Activated naive CD8-positive, alpha-beta T cell (primary cell): ENCODE data around the gene SLC11A1.

Experiments used
- H3K27ac Mint-ChIP-seq: one replicate; pipeline ENCODE4 v1.8.0; 2021; ENCODE audit warnings: mixed read lengths
- H3K27me3 Mint-ChIP-seq: one replicate; pipeline ENCODE4 v1.8.0; 2021; ENCODE audit warnings: mixed read lengths
- H3K36me3 Mint-ChIP-seq: one replicate; pipeline ENCODE4 v1.8.0; 2021; ENCODE audit warnings: mixed read lengths
- H3K4me1 Mint-ChIP-seq: one replicate; pipeline ENCODE4 v1.8.0; 2021; ENCODE audit warnings: low read depth, mixed read lengths
- H3K4me3 Mint-ChIP-seq: one replicate; pipeline ENCODE4 v1.8.0; 2021; ENCODE audit warnings: mild to moderate bottlenecking, mixed read lengths
- H3K9me3 Mint-ChIP-seq: one replicate; pipeline ENCODE4 v1.8.0; 2021; ENCODE audit warnings: low read depth, mixed read lengths

SLC11A1 gene

DNA sequence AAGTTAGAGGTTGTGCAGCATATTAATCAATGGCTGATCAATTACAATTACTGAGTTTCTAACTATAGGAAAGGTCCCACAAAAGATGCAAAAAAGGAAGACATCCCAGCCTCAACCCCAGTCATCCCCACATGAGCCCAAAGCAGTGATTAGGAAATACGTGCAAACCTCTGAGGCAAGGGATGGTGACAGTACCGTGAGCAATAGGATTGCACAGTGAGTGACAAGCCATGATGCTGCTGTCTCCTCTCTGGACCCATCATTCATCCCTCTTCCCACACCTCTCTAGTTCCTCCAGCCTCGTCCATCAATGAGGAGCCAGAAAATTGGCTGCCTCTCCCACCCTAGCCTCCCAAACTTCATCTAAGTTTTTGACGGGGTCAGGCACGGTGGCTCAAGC lies 4.0 kb upstream of the SLC11A1 start:
- Mint-ChIP-seq H3K27me3 (no peaks in the 10 kb centered on the region), H3K9me3 (no peaks in the 10 kb centered on the region), H3K4me3 (no peak overlapping the region), H3K27ac (no peak overlapping the region), H3K36me3 (no peaks in the 10 kb centered on the region), H3K4me1 (peaks cover 6% of the 10 kb centered on the region)

DNA sequence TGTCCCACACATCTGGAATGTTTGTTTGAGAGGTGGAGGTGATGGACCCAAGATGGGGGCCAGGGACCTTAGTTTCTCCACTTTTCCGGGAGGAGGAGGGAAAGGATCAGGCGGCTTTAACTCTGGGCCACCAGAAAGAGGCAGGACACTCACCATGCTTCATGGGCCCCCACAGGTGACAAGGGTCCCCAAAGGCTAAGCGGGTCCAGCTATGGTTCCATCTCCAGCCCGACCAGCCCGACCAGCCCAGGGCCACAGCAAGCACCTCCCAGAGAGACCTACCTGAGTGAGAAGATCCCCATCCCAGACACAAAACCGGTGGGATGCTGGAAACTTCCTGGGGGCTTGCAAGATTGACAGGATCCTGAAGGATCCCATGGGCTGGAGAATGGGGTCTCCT lies 712 bp downstream of the SLC11A1 start:
- no peaks in the 10 kb centered on the region for H3K9me3 Mint-ChIP-seq
- no peaks in the 10 kb centered on the region for H3K27me3 Mint-ChIP-seq
- H3K4me1 Mint-ChIP-seq, result peaks cover 7% of the 10 kb centered on the region
- no peak overlapping the region for H3K27ac Mint-ChIP-seq
- H3K36me3 Mint-ChIP-seq, result no peaks in the 10 kb centered on the region
- no peak overlapping the region for H3K4me3 Mint-ChIP-seq

DNA sequence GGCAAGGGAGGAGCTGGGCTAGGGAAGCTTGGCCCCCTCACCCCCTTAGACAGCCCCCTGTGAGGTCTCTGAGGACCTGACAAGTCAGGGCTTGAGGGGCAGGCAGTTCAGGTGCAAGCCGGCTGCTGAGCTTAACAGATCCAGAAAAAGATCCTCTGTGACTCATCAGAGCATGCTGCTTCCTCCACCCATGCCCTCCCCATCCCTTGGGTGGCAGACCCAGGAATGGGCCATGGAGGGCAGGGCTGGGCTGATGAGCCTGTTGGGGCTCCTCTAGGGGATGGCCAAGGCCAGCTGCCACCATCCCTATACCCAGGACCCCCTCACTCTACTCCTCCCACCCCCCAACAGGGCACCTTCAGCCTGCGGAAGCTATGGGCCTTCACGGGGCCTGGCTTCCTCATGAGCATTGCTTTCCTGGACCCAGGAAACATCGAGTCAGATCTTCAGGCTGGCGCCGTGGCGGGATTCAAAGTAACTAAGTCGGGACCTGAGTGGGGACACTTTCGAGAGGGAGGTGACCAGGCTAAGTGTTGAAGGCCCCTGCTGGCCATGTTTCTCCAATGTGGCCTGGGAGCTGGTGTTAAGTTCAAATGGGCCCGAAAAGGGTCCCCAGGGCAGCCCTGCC lies 1.9 kb downstream of the SLC11A1 start:
- H3K27me3 Mint-ChIP-seq, result no peaks in the 10 kb centered on the region
- H3K9me3 Mint-ChIP-seq, result no peaks in the 10 kb centered on the region
- H3K4me3 Mint-ChIP-seq, result no peak overlapping the region
- peaks cover 5% of the 10 kb centered on the region for H3K4me1 Mint-ChIP-seq
- H3K27ac Mint-ChIP-seq, result no peak overlapping the region
- no peaks in the 10 kb centered on the region for H3K36me3 Mint-ChIP-seq

DNA sequence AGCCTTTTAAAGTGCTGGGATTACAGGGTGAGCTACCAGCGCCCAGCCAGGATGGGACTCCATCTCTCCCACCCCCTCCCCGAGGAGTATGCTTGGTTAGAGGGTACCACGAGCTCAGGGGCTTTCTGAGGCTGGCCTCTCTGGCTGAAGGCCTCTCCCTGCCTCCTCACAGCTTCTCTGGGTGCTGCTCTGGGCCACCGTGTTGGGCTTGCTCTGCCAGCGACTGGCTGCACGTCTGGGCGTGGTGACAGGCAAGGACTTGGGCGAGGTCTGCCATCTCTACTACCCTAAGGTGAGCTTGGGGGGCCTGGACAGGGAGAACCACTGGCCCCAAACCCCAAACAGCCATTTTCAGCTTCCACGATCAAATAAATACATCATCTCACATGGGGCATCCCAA lies 2.9 kb downstream of the SLC11A1 start:
- Mint-ChIP-seq H3K27ac (no peak overlapping the region), H3K27me3 (no peaks in the 10 kb centered on the region), H3K9me3 (no peaks in the 10 kb centered on the region), H3K4me1 (peaks cover 5% of the 10 kb centered on the region), H3K4me3 (no peak overlapping the region), H3K36me3 (no peaks in the 10 kb centered on the region)

DNA sequence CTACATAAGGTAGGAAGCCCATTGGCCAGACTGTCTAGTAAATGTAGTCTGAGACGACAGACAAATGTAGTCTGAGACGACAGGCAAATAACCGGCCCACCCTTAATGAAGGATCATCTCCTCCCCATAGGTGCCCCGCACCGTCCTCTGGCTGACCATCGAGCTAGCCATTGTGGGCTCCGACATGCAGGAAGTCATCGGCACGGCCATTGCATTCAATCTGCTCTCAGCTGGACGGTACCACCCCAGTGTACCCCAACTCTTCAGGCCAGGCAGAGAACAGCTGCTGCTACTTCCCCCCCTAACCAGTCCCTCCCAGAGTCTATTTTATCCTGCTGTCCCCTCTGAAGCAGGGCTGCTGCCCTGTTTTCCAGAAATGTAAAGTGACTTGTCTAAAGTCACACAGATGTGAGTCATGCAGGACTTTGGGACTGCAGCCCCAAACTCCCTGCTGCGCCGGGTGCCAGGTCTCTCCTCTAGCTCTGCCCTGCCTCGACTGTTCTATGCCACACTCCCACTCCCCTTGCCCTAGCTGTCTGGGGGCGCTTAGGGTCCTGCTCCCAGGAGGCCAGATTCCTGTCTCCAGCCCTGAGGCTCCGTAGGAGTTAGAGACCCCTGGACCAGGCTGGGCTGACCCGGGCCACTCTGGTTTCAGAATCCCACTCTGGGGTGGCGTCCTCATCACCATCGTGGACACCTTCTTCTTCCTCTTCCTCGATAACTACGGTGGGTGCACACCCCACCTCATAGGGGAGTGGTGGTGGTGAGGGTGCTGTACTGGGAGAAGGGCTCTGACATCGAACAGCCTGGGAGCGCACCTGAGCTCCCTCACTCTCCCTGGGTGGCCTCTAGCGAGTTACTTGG lies 4.7 kb downstream of the SLC11A1 start:
- H3K4me3 Mint-ChIP-seq, result no peak overlapping the region
- peaks cover 5% of the 10 kb centered on the region for H3K4me1 Mint-ChIP-seq
- no peaks in the 10 kb centered on the region for H3K36me3 Mint-ChIP-seq
- no peak overlapping the region for H3K27ac Mint-ChIP-seq
- no peaks in the 10 kb centered on the region for H3K9me3 Mint-ChIP-seq
- no peaks in the 10 kb centered on the region for H3K27me3 Mint-ChIP-seq

DNA sequence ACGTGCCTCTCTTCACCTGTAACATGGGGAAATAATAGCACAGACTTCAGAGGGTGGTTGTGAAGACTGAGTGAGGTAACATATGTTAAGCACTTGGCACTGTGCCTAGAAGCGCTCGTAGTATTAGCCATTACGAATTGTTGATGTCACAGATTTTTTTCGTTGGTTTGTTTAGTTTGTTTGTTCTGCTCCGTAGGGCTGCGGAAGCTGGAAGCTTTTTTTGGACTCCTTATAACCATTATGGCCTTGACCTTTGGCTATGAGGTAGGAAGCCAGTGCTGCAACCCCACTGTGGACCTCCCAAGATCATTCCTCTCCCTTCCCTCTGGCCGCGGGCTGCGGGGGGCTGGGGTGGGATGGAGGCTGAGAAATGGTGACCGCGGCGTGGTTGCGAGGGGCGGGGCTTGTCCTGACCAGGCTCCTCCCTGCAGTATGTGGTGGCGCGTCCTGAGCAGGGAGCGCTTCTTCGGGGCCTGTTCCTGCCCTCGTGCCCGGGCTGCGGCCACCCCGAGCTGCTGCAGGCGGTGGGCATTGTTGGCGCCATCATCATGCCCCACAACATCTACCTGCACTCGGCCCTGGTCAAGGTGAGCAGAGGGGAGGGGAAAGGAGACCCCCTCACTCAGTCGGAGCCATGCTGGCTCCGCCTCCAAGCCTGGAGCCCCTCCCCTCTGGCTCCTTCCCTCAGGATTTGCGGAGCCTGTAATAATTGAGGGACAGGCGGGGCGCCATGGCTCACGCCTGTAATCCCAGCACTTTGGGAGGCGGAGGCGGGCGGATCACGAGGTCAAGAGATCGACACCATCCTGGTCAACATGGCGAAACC lies 5.5 kb downstream of the SLC11A1 start:
- Mint-ChIP-seq H3K4me1 (peaks cover 5% of the 10 kb centered on the region), H3K27me3 (no peaks in the 10 kb centered on the region), H3K36me3 (no peaks in the 10 kb centered on the region), H3K4me3 (peak overlapping the region; percentile 47), H3K27ac (no peak overlapping the region), H3K9me3 (no peaks in the 10 kb centered on the region)

DNA sequence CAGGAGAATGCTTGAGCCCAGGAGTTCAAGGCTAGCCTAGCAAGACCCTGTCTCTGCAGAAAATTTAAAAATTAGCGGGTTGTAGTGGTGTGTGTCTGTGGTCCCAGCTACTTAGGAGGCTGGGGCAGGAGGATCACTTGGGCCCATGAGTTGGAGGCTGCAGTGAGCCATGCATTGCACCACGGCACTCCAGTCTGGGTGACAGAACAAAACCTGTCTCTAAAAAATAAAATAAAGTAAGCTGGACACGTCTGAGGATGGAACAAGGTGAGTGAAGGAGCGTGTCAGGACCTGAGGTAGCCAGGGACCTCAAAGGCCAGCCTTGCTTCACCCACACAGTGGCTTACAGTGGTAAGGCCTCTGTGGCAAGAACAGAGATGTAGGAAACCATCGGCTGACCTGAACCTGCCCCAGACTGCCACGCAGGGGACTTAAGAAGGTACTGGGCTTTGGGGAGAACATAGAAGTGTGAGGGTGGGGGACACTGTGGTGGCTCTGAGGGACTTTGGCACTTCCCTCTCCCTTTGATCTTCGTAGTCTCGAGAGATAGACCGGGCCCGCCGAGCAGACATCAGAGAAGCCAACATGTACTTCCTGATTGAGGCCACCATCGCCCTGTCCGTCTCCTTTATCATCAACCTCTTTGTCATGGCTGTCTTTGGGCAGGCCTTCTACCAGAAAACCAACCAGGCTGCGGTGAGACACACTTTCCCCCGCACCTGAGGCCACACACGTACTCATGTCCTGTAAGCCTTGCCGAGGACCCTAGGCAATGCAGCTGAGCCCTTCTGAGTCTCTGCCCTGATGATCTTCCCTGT lies 7.5 kb downstream of the SLC11A1 start:
- H3K4me3 Mint-ChIP-seq, result no peak overlapping the region
- H3K4me1 Mint-ChIP-seq, result peaks cover 12% of the 10 kb centered on the region
- no peaks in the 10 kb centered on the region for H3K9me3 Mint-ChIP-seq
- H3K36me3 Mint-ChIP-seq, result no peaks in the 10 kb centered on the region
- H3K27ac Mint-ChIP-seq, result no peak overlapping the region
- no peaks in the 10 kb centered on the region for H3K27me3 Mint-ChIP-seq

DNA sequence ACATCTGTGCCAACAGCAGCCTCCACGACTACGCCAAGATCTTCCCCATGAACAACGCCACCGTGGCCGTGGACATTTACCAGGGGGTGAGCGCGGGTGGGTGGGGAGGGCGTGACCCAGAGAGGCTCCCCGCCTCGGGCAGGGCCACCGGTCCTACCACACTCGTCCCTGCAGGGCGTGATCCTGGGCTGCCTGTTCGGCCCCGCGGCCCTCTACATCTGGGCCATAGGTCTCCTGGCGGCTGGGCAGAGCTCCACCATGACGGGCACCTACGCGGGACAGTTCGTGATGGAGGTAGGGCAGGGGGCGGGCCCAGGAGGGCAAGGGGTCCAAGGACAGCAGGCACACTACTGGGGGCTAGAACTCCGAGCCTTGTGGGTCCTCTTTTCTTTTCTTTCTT lies 9.1 kb downstream of the SLC11A1 start:
- H3K27ac Mint-ChIP-seq, result no peak overlapping the region
- no peak overlapping the region for H3K4me3 Mint-ChIP-seq
- peaks cover 22% of the 10 kb centered on the region for H3K4me1 Mint-ChIP-seq
- H3K27me3 Mint-ChIP-seq, result no peaks in the 10 kb centered on the region
- no peaks in the 10 kb centered on the region for H3K9me3 Mint-ChIP-seq
- H3K36me3 Mint-ChIP-seq, result no peaks in the 10 kb centered on the region

DNA sequence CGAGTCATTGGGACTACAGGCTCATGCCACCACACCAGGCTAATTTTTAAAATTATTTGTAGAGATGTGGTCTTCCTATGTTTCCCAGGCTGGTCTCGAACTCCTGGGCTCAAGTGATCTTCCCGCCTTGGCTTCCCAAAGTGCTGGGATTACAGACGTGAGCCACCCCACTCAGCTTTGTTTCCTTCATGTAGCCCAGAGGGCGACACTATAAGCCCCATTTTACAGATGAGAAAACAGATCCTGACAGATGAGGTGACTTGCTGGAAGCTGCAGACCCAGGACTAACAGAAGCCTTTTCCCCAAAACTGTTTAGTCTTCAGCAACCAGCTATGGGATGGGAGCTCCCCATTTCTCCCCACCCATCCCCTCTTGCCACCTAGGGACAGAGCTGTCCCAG lies 10.4 kb downstream of the SLC11A1 start:
- Mint-ChIP-seq H3K9me3 (no peaks in the 10 kb centered on the region), H3K27ac (no peak overlapping the region), H3K27me3 (no peaks in the 10 kb centered on the region), H3K4me1 (peaks cover 30% of the 10 kb centered on the region), H3K36me3 (no peaks in the 10 kb centered on the region), H3K4me3 (no peak overlapping the region)

DNA sequence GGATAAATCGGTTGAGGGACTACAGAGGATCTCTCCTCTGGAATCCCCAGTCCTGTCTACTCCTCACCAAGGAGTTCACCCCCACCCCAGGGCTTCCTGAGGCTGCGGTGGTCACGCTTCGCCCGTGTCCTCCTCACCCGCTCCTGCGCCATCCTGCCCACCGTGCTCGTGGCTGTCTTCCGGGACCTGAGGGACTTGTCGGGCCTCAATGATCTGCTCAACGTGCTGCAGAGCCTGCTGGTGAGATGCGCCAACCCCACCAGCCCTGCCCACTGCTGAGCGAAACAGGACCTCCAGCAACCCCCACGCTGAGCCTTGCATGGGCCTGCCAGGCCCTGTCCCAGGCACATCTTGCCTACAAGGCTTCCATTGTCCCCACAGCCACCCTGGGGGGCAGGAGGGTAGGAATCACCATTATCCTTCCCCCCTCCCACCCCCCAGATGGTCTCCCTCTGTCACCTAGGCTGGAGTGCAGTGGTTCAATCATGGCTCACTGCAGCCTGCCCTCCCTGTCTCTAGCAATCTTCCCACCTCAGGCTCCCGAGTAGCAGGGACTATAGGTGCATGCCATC lies 10.9 kb downstream of the SLC11A1 start:
- Mint-ChIP-seq H3K27ac (no peak overlapping the region), H3K4me1 (peaks cover 34% of the 10 kb centered on the region), H3K27me3 (no peaks in the 10 kb centered on the region), H3K9me3 (no peaks in the 10 kb centered on the region), H3K36me3 (no peaks in the 10 kb centered on the region), H3K4me3 (no peak overlapping the region)

DNA sequence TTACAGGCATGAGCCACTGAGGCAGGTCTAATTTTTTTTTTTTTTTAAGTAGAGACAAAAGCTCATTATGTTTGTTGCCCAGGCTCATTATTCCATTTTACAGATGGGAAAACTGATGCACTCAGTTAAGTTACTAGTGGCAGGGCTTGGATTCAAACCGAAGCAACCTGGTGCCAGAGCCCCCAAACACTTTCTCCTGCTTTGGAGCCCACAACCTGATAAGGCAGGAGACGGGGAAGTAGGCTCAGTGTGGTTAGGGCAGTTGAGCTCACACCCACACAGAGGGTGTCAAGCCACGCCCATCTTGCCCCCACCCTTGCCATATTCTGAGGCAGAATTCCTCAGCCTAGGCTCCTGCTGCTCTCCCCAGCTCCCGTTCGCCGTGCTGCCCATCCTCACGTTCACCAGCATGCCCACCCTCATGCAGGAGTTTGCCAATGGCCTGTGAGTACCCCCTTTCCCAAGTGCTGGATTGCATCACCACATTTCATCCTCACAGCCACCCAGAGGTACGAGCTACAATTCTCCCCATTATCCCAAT lies 11.7 kb downstream of the SLC11A1 start:
- Mint-ChIP-seq H3K27me3 (no peaks in the 10 kb centered on the region), H3K36me3 (no peaks in the 10 kb centered on the region), H3K4me3 (no peak overlapping the region), H3K9me3 (no peaks in the 10 kb centered on the region), H3K27ac (peak overlapping the region; percentile 34), H3K4me1 (peaks cover 34% of the 10 kb centered on the region)

DNA sequence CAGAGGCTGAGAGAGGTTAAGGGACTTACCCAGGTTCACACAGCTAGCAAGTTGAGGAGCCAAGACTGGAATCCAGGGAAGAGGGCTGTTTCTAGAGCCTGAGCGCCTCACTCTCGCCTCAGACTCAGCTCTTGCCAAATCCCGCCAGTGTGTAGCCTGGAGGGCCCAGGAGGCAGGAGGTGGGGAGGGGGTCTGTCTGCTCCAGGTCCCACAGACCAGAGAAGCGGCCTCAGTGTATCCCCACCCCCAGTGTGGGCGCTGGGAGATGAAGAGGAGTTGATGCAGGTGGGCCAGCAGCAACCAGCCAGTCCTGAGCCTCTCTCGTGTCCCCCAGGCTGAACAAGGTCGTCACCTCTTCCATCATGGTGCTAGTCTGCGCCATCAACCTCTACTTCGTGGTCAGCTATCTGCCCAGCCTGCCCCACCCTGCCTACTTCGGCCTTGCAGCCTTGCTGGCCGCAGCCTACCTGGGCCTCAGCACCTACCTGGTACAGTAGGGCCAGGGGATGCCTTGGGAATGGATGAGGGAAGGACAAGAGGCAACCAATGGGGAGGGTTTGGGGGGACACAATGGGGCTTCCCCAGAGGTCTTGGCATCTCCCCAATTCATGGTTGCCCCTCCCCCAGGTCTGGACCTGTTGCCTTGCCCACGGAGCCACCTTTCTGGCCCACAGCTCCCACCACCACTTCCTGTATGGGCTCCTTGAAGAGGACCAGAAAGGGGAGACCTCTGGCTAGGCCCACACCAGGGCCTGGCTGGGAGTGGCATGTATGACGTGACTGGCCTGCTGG lies 12.4 kb downstream of the SLC11A1 start:
- peak overlapping the region; percentile 10 for H3K4me3 Mint-ChIP-seq
- peak overlapping the region; percentile 46 for H3K27ac Mint-ChIP-seq
- H3K27me3 Mint-ChIP-seq, result no peaks in the 10 kb centered on the region
- H3K36me3 Mint-ChIP-seq, result no peaks in the 10 kb centered on the region
- peaks cover 34% of the 10 kb centered on the region for H3K4me1 Mint-ChIP-seq
- H3K9me3 Mint-ChIP-seq, result no peaks in the 10 kb centered on the region

DNA sequence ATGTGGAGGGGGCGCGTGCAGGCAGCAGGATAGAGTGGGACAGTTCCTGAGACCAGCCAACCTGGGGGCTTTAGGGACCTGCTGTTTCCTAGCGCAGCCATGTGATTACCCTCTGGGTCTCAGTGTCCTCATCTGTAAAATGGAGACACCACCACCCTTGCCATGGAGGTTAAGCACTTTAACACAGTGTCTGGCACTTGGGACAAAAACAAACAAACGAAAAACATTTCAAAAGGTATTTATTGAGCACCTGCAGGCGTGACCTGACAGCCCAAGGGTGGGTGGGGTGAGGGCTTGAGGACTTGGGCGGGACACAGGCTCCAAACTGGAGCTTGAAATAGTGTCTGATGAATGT lies 13.0 kb downstream of the SLC11A1 start:
- H3K4me1 Mint-ChIP-seq, result peaks cover 34% of the 10 kb centered on the region
- H3K9me3 Mint-ChIP-seq, result no peaks in the 10 kb centered on the region
- H3K27me3 Mint-ChIP-seq, result no peaks in the 10 kb centered on the region
- peak overlapping the region; percentile 10 for H3K4me3 Mint-ChIP-seq
- H3K36me3 Mint-ChIP-seq, result no peaks in the 10 kb centered on the region
- peak overlapping the region; percentile 46 for H3K27ac Mint-ChIP-seq
